Skeletal muscle cell (primary cell): ENCODE data around the gene VPS52.

Experiments used
- DNase-seq: peaks from one replicate; pipeline ENCODE4 v3.0.0-alpha.2; 2010; ENCODE audit warnings: low read depth
- H3K4me3 ChIP-seq: 2 replicates; pipeline ENCODE4 v1.5.1; 2011; ENCODE audit warnings: low read depth, mild to moderate bottlenecking, control low read depth, low read length, moderate library complexity

Gene VPS52

GRCh38 chr6:33271468-33272274, at the start of gene VPS52, which contains the start of gene RPS18:
VPS52 (minus strand) TSS chr6:33271876; CDS start chr6:33271675, 201 bp downstream.
RPS18 (plus strand) TSS chr6:33272075; CDS start chr6:33272120, 45 bp downstream.
- peak within 1 kb of the TSS; percentile 98 for H3K4me3 ChIP-seq
- DNase-seq, result peak; percentile 98

GRCh38 chr6:33321227-33321626, 49.6 kb upstream of the VPS52 start:
- H3K4me3 ChIP-seq, result peak overlapping the region; percentile 85
- no peak for DNase-seq

- peak overlapping the region; percentile 85 for H3K4me3 ChIP-seq
These were observed 48.9 kb upstream of the VPS52 start for GRCh38 chr6:33320315-33321181.

GRCh38 chr6:33319939-33320314, 48.3 kb upstream of the VPS52 start:
- no peak for DNase-seq
- H3K4me3 ChIP-seq, result peak overlapping the region; percentile 24

More at GRCh38 chr6:33320315-33321181, 48.9 kb upstream of the VPS52 start:
- DNase-seq, result peak; percentile 84

- peak overlapping the region; percentile 60 for H3K4me3 ChIP-seq
- no peak for DNase-seq
These were observed 46.9 kb upstream of the VPS52 start for GRCh38 chr6:33318426-33319073.

GRCh38 chr6:33317669-33318425, 46.2 kb upstream of the VPS52 start, which contains the start of gene ZBTB22:
ZBTB22 (minus strand) TSS chr6:33317744; CDS start chr6:33316916, 828 bp downstream.
- peak; percentile 98 for DNase-seq

GRCh38 chr6:33317419-33317668, 45.7 kb upstream of the VPS52 start:
- H3K4me3 ChIP-seq, result peak overlapping the region; percentile 60
- no peak for DNase-seq

More at GRCh38 chr6:33317669-33318425, 46.2 kb upstream of the VPS52 start, which contains the start of gene ZBTB22:
- peak within 1 kb of the TSS; percentile 60 for H3K4me3 ChIP-seq

GRCh38 chr6:33316603-33317418, 45.1 kb upstream of the VPS52 start:
- no peak for DNase-seq
- H3K4me3 ChIP-seq, result peak overlapping the region; percentile 60

- H3K4me3 ChIP-seq, result no peak overlapping the region
These were observed 44.3 kb upstream of the VPS52 start for GRCh38 chr6:33315793-33316602.

GRCh38 chr6:33314943-33315792, 43.5 kb upstream of the VPS52 start:
- peak overlapping the region; percentile 74 for H3K4me3 ChIP-seq

More at GRCh38 chr6:33315793-33316602, 44.3 kb upstream of the VPS52 start:
- no peak for DNase-seq

GRCh38 chr6:33314515-33314942, 42.9 kb upstream of the VPS52 start:
- H3K4me3 ChIP-seq, result peak overlapping the region; percentile 74
- DNase-seq, result no peak

More at GRCh38 chr6:33314943-33315792, 43.5 kb upstream of the VPS52 start:
- DNase-seq, result no peak

GRCh38 chr6:33313709-33314514, 42.2 kb upstream of the VPS52 start, which contains the start of gene TAPBP:
TAPBP (minus strand) TSS chr6:33314078; CDS start chr6:33314041, 37 bp downstream.
- no peak for DNase-seq
- H3K4me3 ChIP-seq, result peak within 1 kb of the TSS; percentile 74

GRCh38 chr6:33313105-33313708, 41.5 kb upstream of the VPS52 start:
- no peak for DNase-seq

GRCh38 chr6:33312361-33313104, 40.9 kb upstream of the VPS52 start:
- DNase-seq, result no peak
- H3K4me3 ChIP-seq, result peak overlapping the region; percentile 74

More at GRCh38 chr6:33313105-33313708, 41.5 kb upstream of the VPS52 start:
- peak overlapping the region; percentile 74 for H3K4me3 ChIP-seq
